ENCODE data around the gene CTSZ.

Gene CTSZ

DNA sequence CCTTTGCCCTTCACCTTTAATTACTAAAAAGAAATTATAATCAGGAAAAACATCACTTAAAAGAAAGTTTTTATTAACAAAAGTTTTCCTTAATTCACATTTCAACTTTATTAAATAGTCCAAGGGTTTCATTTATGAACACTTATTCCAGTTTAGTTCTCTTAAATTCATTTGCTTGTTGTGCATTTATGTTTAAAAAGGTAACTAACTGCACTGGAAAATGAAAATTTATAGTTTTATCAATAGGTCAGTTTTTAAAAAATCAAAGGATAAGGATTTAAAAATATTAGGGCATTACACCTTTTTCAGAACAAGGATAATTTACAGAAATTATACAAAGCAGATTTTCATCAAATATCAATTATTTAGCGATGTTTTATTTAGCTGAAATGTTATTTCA lies 26.0 kb upstream of the CTSZ start:
- peak overlapping the region; percentile 53 for H3K4me3 ChIP-seq (ENCODE audit: low read length)
- DNase-seq (ENCODE audit: low read depth, low spot score) = no peak

DNA sequence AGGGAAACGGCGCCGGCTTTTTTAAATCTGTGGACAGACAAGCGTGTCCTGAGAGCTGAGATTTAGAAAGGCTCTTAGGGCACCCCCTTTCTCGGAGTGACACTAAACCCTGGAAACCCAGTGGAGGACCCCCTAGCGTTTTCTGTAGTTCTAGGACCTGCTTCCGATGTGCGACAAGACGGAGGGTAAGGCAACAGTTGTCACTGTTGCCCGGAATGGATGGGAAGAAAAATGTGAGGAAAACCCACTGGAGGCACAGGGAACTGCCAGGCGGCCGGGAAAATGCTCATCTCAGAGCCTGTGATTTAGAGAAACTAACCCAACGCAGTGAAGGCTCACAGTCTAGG lies 25.6 kb upstream of the CTSZ start:
- peak; percentile 50 for DNase-seq (ENCODE audit: low read depth, low spot score)
- H3K4me3 ChIP-seq (ENCODE audit: low read length) = peak overlapping the region; percentile 53

DNA sequence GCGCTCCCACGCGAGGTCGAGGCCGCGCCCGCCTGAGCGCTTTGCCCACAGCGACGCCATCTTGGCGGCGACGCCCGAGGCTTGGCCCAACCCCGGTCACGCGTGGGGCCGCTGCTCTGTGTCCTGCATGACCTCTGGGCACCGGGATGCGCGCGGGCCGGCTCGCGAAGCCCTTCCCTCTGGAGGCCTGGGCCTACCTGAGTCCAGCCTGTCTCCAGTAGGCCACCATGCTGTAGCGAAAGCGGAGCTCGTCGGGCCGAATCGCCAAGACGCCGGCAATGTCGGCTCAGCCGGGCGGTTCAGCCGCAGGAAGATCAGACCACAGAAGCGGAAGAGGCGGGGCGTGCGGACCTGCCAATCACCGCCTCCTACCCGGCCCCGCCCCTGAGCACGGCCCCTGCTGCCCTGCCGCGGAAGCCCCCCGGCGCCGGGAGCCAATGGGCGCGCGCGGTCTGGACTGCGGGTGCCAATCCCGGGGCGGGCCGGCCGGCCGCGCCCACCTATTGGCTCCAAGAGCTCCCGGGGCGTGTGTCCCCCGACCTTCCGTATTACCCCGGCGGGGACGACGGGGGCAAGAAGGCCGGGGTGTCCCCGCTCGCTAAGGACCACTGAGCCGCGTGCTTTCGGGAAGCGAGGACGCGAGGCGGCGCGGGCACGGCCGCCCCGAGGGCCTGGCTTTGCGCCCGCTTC lies 25.1 kb upstream of the CTSZ start, which contains the start of gene ATP5F1E:
TSS of gene ATP5F1E (minus strand) at position 313 of the 690 bp plus-strand sequence. CDS start at position 229, 84 bp downstream.
- peak; percentile 90 for DNase-seq (ENCODE audit: low read depth, low spot score)
- H3K4me3 ChIP-seq (ENCODE audit: low read length) = peak within 1 kb of the TSS; percentile 73

DNA sequence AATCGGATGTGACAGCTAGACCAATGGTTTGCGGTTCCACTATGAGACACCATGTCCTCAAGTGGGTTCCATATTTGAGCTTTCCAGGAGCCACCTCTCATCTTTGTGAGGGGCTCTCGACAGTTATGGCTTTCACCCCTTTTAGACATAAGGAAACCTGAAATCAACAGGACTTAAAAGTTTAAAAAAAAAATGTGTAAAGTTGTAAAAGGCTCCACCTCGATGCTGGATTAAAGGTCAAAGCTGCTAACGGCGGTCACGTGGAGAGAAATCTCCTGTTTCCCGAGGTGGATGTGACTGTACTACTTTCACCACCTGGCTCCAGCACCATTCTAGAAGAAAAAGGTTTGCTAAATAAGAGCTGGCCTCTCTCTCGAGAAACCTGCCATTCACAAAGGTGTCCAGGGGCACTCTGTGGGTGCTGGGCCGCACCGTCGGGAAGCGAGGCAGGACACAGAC lies 24.5 kb upstream of the CTSZ start:
- peak overlapping the region; percentile 73 for H3K4me3 ChIP-seq (ENCODE audit: low read length)
- no peak for DNase-seq (ENCODE audit: low read depth, low spot score)

DNA sequence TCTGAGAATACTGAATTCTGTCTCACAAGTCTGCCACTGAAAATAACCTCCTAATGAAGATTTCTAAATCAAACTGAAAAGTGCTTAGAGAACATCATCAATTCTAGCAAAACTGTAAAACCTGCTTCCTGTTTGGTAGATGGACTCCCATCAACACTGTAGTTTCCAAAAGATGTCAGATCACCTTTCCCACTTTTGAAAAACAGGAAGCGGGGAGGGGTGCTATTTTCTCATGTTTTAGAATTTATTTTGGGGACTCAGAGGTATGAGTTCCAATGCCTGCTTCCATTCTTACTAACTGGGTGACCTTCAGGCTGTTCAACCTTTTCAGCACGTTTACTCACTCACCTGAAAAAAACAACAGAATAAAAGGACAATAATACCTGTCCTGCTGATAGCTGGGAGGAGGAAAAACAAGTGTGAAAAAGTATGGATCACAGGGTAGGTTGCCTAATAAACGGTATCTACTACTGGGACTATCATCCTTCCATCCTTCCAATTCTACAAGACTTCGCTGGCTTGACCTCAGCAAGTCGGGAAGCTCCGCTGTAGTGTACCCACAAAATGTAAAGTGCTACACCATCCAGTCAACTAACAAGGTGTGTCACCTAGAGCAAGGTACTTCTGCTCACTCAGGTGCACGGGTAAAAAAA lies 24.0 kb upstream of the CTSZ start:
- no peak for DNase-seq (ENCODE audit: low read depth, low spot score)
- H3K4me3 ChIP-seq (ENCODE audit: low read length) = peak overlapping the region; percentile 73

DNA sequence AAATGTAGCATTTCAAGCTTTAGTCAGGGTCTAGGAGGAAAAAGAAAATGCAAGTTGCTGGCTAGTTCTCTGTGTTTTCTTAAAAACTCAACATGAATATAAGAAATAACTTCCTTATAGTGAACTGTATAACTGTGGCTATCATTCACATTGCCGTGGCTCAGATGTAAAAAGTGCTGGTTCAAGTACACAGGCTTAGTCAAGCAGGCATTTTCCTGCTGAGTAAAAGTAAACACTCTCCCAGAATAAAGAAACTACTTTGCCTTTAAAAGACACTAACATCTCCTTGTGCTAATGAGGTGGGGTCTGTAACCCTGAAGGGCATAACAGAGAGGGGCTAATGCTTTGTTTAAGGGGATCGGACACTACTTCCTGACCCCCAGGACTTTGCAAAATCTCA lies 21.8 kb upstream of the CTSZ start:
- no peak overlapping the region for H3K4me3 ChIP-seq (ENCODE audit: low read length)
- no peak for DNase-seq (ENCODE audit: low read depth, low spot score)

DNA sequence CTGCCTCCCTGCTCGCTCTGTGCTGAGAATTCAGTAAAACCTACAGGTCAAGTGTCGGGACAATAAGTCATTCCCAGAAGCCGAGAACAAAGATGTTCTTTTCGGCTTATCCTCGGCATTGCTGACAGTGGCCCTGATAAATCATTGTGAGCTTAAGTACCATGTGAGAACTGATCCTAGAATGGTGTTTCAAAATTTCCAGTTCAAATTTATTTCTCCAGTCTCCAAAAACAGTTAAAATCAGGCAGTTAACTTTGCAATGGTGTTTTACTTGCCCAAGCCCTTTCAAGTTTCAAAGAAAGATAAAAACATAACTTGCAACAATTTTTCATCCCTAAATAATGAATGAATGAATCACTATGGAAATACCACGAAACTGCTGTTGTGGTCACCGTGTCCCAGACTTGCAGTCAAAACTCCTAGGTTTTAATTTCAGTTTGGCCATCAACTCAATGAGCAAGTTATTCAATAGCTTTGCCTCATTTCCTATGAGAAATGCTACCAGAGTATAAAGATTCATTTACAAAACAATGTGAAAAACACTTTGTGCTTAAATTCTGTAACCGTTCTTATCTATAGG lies 20.8 kb upstream of the CTSZ start:
- H3K4me3 ChIP-seq (ENCODE audit: low read length) = no peak overlapping the region

DNA sequence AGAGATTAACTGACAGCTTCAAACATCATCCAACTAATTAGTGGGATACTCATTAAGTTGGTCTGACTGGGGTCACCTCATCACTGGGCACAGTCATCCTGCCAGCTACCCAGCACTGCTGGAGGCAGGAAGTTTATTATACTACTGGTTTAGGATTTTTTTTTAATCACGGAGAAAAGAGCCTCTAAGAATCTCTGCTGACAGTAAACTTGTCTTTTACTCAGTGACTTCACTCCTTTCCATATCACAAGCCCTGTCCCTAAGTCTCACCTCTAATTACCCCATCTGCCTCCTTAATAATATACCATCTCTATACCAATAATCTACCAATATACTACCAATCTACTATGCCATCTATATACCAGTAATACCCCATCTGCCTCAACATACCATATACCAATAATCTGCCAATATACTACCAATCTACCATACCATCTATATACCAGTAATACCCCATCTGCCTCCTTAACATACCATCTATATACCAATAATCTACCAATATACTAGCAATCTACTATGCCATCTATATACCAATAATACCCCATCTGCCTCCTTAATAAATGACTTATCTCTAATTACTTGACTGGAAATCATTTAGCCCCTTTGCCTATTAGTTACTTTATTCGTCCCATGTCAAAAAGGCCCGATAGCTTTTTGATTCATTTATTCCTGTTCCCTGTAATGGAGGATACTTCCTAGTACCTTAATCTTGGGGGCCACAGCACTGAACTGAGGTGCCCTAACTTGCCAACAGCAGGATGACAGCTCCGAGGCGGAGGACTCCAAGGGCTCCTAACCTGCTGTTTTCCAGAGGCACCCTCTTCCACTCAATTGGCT lies 20.1 kb upstream of the CTSZ start:
- no peak for DNase-seq (ENCODE audit: low read depth, low spot score)
- no peak overlapping the region for H3K4me3 ChIP-seq (ENCODE audit: low read length)

More for the DNA sequence above, 20.8 kb upstream of the CTSZ start:
- no peak for DNase-seq (ENCODE audit: low read depth, low spot score)

DNA sequence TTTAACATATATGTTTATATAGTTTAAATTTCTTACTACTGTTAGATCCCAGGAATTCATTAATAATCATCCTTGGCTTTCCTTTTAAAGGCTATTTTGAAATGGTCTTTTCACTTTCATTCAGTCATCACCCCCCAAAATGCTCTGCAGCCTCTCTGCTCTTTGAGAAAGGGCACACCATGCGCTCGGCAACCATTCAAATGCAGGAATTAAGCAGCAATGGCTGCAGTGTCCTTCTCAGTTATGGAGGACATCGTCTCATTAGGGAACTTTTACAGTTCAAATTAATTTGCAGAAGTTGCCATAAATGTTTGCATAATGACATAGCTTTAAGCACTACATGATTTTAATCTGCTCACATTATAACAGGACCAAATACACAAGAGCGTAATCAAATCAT lies 18.5 kb upstream of the CTSZ start:
- no peak overlapping the region for H3K4me3 ChIP-seq (ENCODE audit: low read length)
- no peak for DNase-seq (ENCODE audit: low read depth, low spot score)

DNA sequence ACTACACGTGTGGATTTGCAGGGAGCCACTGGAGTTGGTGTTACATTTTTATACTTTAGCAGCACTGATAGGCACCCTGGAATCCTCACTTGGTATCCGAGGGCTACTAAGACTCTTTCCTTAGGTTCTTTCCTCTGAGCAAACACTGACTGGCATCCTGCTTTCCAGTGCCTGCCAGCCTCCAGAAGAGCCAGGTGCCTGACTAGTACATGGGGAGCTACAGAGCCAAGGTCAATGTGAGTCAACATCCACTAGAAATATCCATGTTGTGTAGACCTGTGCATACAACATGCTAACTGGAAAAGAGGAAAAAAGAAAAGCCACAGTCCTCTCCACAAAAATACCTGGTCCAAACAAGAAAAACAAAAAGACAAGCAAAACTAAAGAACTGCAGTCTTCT lies 18.0 kb upstream of the CTSZ start:
- no peak for DNase-seq (ENCODE audit: low read depth, low spot score)

DNA sequence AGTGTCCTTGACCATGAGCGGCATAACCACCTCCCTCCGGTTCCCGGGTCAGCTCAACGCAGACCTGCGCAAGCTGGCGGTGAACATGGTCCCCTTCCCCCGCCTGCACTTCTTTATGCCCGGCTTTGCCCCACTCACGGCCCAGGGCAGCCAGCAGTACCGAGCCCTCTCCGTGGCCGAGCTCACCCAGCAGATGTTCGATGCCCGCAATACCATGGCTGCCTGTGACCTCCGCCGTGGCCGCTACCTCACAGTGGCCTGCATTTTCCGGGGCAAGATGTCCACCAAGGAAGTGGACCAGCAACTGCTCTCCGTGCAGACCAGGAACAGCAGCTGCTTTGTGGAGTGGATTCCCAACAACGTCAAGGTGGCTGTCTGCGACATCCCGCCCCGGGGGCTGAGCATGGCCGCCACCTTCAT lies 17.1 kb upstream of the CTSZ start:
- H3K4me3 ChIP-seq (ENCODE audit: low read length) = no peak overlapping the region
- DNase-seq (ENCODE audit: low read depth, low spot score) = no peak

More for the DNA sequence above, 18.0 kb upstream of the CTSZ start:
- H3K4me3 ChIP-seq (ENCODE audit: low read length) = no peak overlapping the region

DNA sequence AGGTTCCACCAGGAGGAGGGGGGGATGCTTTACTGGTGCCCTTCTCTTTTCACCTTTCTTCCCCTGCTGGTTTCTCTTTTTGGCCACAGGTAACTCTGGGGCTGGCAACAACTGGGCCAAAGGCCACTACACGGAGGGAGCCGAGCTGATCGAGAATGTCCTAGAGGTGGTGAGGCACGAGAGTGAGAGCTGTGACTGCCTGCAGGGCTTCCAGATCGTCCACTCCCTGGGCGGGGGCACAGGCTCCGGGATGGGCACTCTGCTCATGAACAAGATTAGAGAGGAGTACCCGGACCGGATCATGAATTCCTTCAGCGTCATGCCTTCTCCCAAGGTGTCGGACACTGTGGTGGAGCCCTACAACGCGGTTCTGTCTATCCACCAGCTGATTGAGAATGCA lies 16.6 kb upstream of the CTSZ start:
- DNase-seq (ENCODE audit: low read depth, low spot score) = no peak
- H3K4me3 ChIP-seq (ENCODE audit: low read length) = no peak overlapping the region

DNA sequence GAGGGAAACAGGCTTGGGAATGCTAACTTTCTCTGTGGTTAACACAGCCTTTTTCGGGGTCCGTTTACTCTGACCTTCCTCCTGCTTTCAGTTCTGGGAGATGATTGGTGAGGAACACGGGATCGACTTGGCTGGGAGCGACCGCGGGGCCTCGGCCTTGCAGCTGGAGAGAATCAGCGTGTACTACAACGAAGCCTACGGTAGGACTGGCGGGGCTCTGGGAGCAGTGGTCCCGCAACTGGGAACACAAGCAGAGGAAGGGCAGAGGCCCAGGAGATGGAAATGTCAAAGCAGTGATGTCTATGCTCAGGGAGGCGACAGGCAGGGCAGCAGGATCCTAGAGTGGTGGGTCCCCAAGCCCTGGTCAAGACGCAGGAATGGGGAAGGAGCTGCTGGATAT lies 15.7 kb upstream of the CTSZ start:
- DNase-seq (ENCODE audit: low read depth, low spot score) = no peak

DNA sequence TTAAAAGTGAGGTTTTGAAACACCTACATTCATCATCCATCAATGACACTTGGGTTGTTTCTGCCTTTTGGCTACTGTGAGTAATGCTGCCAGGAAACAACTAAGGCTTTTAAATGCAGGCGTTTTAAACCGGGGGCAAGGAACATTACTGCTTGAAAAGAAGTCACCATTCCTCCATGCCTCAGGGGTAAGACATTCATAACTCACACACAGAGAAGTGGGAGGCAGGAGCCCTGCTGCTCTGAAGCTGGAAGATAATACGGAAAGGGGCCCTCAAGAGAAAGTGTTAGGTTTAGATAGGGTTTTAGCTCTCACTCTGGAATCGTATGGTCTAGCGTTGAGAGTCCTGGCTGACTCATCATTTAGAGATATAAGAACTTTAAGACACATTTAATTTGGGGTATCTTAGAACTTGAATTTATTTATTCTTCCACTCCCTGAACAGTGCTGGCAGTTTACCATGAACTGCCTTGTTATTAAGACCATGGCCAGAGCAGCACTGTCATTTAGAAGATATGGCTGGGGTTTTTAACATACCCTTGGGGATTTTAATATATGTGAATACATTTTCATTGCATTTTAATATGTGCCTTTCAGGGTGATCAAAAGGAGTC lies 14.0 kb upstream of the CTSZ start:
- H3K4me3 ChIP-seq (ENCODE audit: low read length) = no peak overlapping the region
- DNase-seq (ENCODE audit: low read depth, low spot score) = no peak

More for the DNA sequence above, 15.7 kb upstream of the CTSZ start:
- H3K4me3 ChIP-seq (ENCODE audit: low read length) = no peak overlapping the region

DNA sequence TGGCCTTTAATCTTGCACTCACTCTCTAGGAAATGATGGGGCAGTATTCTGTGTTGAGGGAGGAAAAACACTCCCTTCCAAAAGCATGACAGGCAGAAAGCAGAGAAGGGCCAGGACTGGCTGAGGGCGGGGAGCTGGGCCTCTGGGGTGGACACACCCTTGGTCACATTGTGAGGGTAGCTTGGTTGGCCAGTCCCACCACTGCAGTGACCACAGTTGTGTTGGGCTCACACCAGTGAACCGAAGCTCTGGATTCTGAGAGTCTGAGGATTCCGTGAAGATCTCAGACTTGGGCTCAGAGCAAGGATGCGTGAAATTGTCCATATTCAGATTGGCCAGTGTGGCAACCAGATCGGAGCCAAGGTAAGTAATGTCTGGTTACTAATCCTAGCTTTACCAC lies 12.2 kb upstream of the CTSZ start, which contains the start of gene TUBB1:
TSS of gene TUBB1 (plus strand) at position 213 of the 400 bp plus-strand sequence. CDS start at position 307, 94 bp downstream.
- no peak for DNase-seq (ENCODE audit: low read depth, low spot score)
- no peak within 1 kb of the TSS for H3K4me3 ChIP-seq (ENCODE audit: low read length)

DNA sequence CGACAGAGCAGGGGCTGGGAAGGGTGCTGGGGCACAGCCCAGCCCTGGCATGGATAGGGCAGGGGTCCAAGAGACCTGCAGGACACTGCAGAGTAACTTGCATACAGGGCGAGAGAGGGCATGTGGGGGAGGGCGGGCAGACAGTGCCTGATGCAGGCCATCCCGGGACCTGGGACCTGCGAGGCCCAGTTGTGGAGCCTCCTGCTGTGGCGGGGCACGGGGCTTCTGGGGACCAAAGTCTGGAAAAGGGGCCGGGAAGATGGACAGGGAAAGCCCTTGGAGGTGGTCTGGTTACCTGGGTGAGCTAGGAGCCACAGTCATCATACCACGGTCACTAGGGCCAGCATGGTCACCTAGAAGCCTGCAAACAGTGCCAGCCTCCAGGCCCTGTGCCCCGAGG lies 11.8 kb upstream of the CTSZ start:
- no peak for DNase-seq (ENCODE audit: low read depth, low spot score)
- no peak overlapping the region for H3K4me3 ChIP-seq (ENCODE audit: low read length)

DNA sequence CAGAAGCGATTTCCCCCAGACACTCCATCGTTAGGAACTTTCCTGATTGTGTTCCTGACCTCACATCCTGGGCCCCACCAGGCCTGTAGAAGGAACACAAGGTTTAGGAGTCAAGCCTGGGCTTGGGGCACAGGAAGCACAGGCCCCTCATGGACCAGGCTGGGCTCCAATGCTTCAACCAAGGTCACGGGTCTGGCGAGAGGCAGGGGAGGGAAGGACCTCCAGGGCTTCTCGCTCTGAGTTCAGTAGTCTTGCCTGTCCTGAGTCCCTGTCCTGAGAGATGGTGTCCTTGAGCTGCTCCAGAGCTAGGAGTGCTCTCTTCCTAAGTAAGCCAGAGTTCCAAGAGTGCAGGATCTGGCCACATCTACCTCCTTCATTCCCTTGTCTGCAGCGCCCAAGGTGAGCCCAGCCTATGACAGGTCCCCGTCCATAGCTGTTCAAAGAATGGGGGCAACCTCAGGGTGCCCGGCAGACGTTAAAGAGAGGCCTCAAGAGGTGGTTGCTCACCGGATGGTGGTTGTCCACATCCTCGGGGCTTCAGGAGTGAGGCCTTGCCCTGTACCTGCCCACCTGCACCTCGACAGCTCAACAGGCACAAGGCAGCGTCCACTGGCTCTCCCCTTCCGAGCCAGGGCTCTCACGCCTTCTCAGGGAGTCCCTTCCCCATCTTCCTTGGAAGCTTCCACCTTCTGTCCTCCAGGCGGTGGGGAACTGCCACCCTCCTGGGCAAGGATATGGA lies 10.6 kb upstream of the CTSZ start:
- no peak for DNase-seq (ENCODE audit: low read depth, low spot score)
- H3K4me3 ChIP-seq (ENCODE audit: low read length) = no peak overlapping the region

DNA sequence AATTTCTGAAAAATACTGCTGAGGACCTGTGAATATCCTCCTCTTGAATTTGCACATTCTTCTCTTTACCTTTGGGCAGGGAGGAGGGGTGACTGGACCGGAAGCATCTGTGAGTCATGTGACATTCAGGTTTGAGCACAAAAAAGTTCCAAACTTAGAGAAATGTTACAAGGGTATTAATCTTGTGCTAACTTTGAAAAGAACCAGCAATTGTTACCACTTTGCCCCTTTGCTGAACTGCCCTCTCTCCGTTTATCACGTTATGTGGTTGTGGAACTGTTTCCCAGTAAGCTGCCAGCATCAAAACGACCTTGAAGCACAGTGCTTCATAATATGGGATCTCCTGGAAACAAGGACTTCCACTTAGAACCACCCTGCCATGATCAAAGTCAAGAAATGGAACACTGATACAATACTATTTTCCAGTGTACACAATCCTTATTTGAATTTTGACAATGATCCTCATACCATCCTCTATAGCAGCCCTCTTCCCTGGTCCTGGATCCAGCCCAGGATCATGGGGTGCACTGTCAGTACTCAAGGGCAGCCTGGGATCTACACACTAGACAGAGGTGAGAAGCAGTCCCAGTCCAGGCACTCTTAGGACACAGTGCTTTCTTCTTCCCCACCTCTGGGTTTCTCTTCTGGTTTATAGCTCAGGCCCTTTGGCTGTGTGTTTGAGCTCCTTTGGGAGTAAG lies 9.9 kb upstream of the CTSZ start:
- DNase-seq (ENCODE audit: low read depth, low spot score) = no peak
- no peak overlapping the region for H3K4me3 ChIP-seq (ENCODE audit: low read length)
